ENCODE measurements around the gene DYNLT1. TPM values are rescaled to one million over a fixed set of nuclear protein-coding genes. Genes with fewer than 3 reads are reported as not detected.

DYNLT1 gene
- total and polyA plus RNA-seq, 2 experiments from 2014 or later, result 82.6 to 219 TPM

DNA sequence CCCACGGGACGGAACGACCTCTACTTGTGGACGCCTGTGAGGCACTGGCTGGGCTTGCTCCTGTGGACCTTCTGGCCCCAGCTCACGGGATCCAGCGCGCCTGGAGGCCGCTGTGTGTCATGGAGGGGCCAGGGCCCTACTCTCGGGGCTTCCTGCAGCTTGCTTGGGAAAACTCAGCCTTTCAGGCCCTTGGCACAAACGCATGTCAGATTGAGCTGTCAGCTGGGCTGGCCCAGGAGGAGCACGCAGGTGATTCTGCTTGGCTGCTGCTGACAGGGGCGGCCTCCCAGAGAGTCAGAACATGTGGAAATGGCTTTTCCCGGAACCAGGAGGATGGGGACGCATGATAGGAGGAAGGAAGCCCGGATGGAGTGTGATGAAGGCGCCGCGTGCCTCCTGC lies 44.9 kb downstream of the DYNLT1 start:
- H3K4me1 ChIP-seq (ENCODE audit: insufficient read depth), result no peaks in the 10 kb centered on the region
- TF ChIP-seq EZH2 (IDR thresholded peaks at IDR 0.05; ENCODE audit: borderline replicate concordance), result no peak
- TF ChIP-seq CTCF (IDR thresholded peaks at IDR 0.05; ENCODE audit: poor library complexity), result no peak
- TF ChIP-seq EZH2phosphoT487 (IDR thresholded peaks at IDR 0.05; ENCODE audit: low read depth, severe bottlenecking, unreplicated experiment), result no peak
- H3K36me3 ChIP-seq (replicated peaks; ENCODE audit: insufficient read depth, low read depth), result no peaks in the 10 kb centered on the region
- WGBS (ENCODE audit: low lambda C conversion rate, missing lambda C conversion rate), result 95% methylated on average over 18 of the region's 18 CpGs
- H3K9me2 ChIP-seq (replicated peaks; ENCODE audit: insufficient read depth), result no peaks in the 10 kb centered on the region
- no peaks in the 10 kb centered on the region for H4K20me1 ChIP-seq (ENCODE audit: insufficient read depth, poor library complexity, severe bottlenecking)
- no peak overlapping the region for H2AFZ ChIP-seq
- no peak overlapping the region for H3K27ac ChIP-seq
- H3K79me2 ChIP-seq, result no peaks in the 10 kb centered on the region
- no peak for DNase-seq (ENCODE audit: low spot score)
- no peak overlapping the region for H3K4me3 ChIP-seq
- no peaks in the 10 kb centered on the region for H3K9me3 ChIP-seq (ENCODE audit: low read depth)
- no peak overlapping the region for H3K4me2 ChIP-seq
- H3K27me3 ChIP-seq, result no peaks in the 10 kb centered on the region

DNA sequence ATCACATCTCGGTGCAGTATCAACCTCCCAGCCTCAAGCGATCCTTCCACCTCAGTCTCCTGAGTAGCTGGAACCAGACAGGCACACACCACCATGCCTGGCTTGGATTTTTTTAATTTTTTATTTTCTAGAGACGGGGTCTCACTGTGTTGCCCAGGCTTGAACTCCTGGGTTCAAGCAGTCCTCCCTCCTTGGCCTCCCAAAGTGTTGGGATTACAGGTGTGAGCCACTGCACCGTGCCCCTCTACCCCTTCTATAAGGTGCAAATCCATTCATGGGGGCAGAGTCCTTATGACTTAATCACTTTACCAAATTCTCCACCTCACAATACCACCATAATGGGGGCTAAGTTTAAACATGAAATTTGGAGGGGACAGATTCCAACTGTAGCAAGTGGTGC lies 47.0 kb downstream of the DYNLT1 start:
- 97% methylated on average over 4 of the region's 4 CpGs for WGBS (ENCODE audit: low lambda C conversion rate, missing lambda C conversion rate)
- H3K79me2 ChIP-seq, result no peaks in the 10 kb centered on the region
- no peak overlapping the region for H3K4me3 ChIP-seq
- no peaks in the 10 kb centered on the region for H3K9me3 ChIP-seq (ENCODE audit: low read depth)
- no peak overlapping the region for H2AFZ ChIP-seq
- H3K9me2 ChIP-seq (replicated peaks; ENCODE audit: insufficient read depth), result no peaks in the 10 kb centered on the region
- H3K36me3 ChIP-seq (replicated peaks; ENCODE audit: insufficient read depth, low read depth), result no peaks in the 10 kb centered on the region
- no peaks in the 10 kb centered on the region for H3K4me1 ChIP-seq (ENCODE audit: insufficient read depth)
- no peak overlapping the region for H3K27ac ChIP-seq
- no peak overlapping the region for H3K4me2 ChIP-seq
- H4K20me1 ChIP-seq (ENCODE audit: insufficient read depth, poor library complexity, severe bottlenecking), result no peaks in the 10 kb centered on the region
- H3K27me3 ChIP-seq, result no peaks in the 10 kb centered on the region
- no peak for DNase-seq (ENCODE audit: low spot score)
- no peak for TF ChIP-seq CTCF (IDR thresholded peaks at IDR 0.05; ENCODE audit: poor library complexity)
- no peak for TF ChIP-seq EZH2phosphoT487 (IDR thresholded peaks at IDR 0.05; ENCODE audit: low read depth, severe bottlenecking, unreplicated experiment)
- TF ChIP-seq EZH2 (IDR thresholded peaks at IDR 0.05; ENCODE audit: borderline replicate concordance), result no peak

DNA sequence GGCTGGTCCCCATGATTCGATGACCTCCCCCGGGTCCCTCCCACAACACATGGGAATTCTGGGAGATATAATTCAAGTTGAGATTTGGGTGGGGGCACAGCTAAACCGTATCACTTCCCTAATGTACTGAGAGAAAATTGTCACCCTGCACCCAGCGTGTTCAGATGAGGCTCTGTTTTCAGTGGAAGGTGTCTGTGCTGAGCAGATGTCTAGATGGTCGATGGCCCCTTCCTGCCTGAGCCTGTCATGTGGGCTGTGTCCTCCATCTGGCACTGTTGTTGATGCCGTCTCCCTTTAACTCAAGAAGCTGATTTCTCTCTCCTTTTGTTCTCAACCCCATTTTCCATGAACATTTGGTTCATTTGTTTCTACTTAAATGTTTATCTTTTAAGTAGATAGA lies 47.7 kb downstream of the DYNLT1 start:
- Histone ChIP-seq H3K9me3 (ENCODE audit: low read depth) (no peaks in the 10 kb centered on the region), H3K4me1 (ENCODE audit: insufficient read depth) (no peaks in the 10 kb centered on the region), H3K27ac (no peak overlapping the region), H4K20me1 (ENCODE audit: insufficient read depth, poor library complexity, severe bottlenecking) (no peaks in the 10 kb centered on the region), H3K79me2 (no peaks in the 10 kb centered on the region), H3K36me3 (replicated peaks; ENCODE audit: insufficient read depth, low read depth) (no peaks in the 10 kb centered on the region), H3K4me3 (no peak overlapping the region), H3K4me2 (no peak overlapping the region), H3K9me2 (replicated peaks; ENCODE audit: insufficient read depth) (no peaks in the 10 kb centered on the region), H2AFZ (no peak overlapping the region), H3K27me3 (no peaks in the 10 kb centered on the region)
- TF ChIP-seq CTCF (IDR thresholded peaks at IDR 0.05; ENCODE audit: poor library complexity), result no peak
- no peak for TF ChIP-seq EZH2 (IDR thresholded peaks at IDR 0.05; ENCODE audit: borderline replicate concordance)
- TF ChIP-seq EZH2phosphoT487 (IDR thresholded peaks at IDR 0.05; ENCODE audit: low read depth, severe bottlenecking, unreplicated experiment), result no peak
- 81% methylated on average over 6 of the region's 6 CpGs for WGBS (ENCODE audit: low lambda C conversion rate, missing lambda C conversion rate)
- no peak for DNase-seq (ENCODE audit: low spot score)

DNA sequence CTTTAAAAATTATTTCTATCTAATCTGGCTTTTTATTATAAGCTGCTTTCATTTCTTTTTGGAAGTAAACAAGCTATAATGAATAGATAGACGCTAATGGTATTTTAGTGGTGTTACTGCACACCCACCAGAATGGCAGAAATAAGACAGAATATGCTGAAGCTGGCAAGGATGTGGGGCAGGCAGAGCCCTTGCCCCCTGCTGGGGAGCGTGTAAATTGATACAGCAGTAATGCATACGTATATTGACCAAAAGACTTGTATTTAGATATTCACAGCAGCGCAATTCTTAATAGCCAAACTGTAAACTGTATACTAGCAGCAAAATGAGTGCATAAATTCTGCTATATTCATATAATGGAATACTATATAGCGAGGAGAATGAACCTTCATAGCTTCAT lies 49.3 kb downstream of the DYNLT1 start:
- no peaks in the 10 kb centered on the region for H3K36me3 ChIP-seq (replicated peaks; ENCODE audit: insufficient read depth, low read depth)
- 87% methylated on average over 5 of the region's 5 CpGs for WGBS (ENCODE audit: low lambda C conversion rate, missing lambda C conversion rate)
- no peak overlapping the region for H3K4me3 ChIP-seq
- no peaks in the 10 kb centered on the region for H4K20me1 ChIP-seq (ENCODE audit: insufficient read depth, poor library complexity, severe bottlenecking)
- no peaks in the 10 kb centered on the region for H3K79me2 ChIP-seq
- H2AFZ ChIP-seq, result no peak overlapping the region
- H3K27ac ChIP-seq, result no peak overlapping the region
- TF ChIP-seq CTCF (IDR thresholded peaks at IDR 0.05; ENCODE audit: poor library complexity) (peak; percentile 9), EZH2 (IDR thresholded peaks at IDR 0.05; ENCODE audit: borderline replicate concordance) (no peak), EZH2phosphoT487 (IDR thresholded peaks at IDR 0.05; ENCODE audit: low read depth, severe bottlenecking, unreplicated experiment) (no peak)
- no peaks in the 10 kb centered on the region for H3K9me2 ChIP-seq (replicated peaks; ENCODE audit: insufficient read depth)
- no peaks in the 10 kb centered on the region for H3K9me3 ChIP-seq (ENCODE audit: low read depth)
- no peaks in the 10 kb centered on the region for H3K27me3 ChIP-seq
- no peak for DNase-seq (ENCODE audit: low spot score)
- H3K4me1 ChIP-seq (ENCODE audit: insufficient read depth), result no peaks in the 10 kb centered on the region
- H3K4me2 ChIP-seq, result no peak overlapping the region
